NCI-H1048 (cell line): ENCODE measurements around the gene TRIM28.

Source experiments
- DNase-seq: peaks from one replicate; lab custom pipeline; 2025; lab: John Stamatoyannopoulos, UW

The TRIM28 gene

GRCh38 chr19:58579473-58580142 is 35.7 kb downstream of the TRIM28 start:
- DNase-seq: no peak

GRCh38 chr19:58581227-58582141 is 37.6 kb downstream of the TRIM28 start:
- no peak for DNase-seq

- no peak for DNase-seq
Measured at GRCh38 chr19:58582985-58583384, 39.1 kb downstream of the TRIM28 start.

GRCh38 chr19:58584498-58585441 is 40.9 kb downstream of the TRIM28 start:
- DNase-seq: no peak

GRCh38 chr19:58585442-58586132 is 41.7 kb downstream of the TRIM28 start:
- no peak for DNase-seq

- DNase-seq: no peak
Measured at GRCh38 chr19:58586133-58586765, 42.4 kb downstream of the TRIM28 start.
